Iris pigment epithelial cell (primary cell): ENCODE measurements around the gene FAM199X.

Source experiments
- DNase-seq: peaks from one replicate; pipeline ENCODE4 v3.0.0-alpha.2; 2011; ENCODE audit warnings: low read depth

FAM199X gene

DNA sequence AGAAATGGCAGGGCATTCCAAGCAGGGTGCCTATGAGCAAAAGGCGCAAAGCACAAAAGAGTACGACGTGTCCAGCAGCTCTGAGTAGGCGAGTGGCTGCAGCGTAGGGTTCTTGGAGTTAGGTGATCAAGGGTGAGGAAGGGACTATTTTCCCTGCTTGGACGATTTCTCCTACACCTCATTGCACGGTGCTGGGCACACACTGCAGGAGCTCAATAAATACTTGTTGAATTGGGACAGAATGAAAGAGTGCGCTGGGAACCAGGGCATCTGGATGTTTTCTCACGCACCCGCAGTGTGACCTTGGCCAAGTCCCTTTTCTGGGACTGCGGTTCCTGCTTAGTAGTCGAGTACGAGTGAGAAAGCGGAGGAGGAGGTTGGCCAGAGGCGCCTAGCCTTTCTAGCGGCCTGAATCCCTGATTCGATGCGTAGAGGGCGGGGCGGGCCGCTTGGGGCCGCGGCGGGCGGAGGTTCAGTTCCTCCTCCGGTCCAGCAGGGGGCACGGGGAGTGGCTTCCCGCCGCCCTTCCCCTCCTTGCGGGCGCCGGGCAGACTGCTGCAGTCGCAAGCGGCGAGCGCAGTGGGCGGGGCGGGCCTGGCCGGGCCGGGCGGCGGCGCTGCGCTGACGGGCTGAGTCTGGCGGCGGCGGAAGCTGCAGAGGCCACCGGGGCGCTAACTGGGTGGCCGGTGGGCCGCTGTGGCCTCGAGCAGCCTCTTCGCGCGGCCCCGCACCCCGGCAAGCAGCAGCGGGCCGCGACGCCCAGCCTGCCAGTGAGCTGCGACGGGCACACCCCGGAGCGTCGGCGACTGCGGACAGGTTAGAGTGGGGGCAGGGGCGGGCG, at the start of gene FAM199X:
TSS of gene FAM199X (plus strand) at position 560 of the 841 bp plus-strand sequence. CDS start 333 bp downstream, outside the sequence.
- peak; percentile 88 for DNase-seq

DNA sequence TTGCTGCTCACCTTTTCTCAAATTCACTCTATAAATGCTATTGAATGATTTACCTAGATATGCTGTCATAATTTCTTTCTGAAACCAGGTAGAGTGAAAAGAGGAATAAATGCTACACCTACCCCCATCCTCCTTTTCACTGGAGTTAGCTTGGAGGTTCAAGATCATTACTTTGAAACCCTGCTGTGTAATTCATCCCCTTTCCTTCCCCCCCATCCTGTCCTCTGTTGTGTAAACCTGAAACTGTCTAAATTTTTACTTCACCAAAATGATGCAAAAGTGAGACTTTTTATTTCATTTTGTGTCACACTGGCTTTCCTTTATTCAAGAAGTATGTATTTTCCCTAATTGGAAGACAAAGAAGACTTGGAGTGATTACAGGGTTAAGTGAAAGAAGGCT, 48.5 kb upstream of the FAM199X start:
- DNase-seq, result no peak

DNA sequence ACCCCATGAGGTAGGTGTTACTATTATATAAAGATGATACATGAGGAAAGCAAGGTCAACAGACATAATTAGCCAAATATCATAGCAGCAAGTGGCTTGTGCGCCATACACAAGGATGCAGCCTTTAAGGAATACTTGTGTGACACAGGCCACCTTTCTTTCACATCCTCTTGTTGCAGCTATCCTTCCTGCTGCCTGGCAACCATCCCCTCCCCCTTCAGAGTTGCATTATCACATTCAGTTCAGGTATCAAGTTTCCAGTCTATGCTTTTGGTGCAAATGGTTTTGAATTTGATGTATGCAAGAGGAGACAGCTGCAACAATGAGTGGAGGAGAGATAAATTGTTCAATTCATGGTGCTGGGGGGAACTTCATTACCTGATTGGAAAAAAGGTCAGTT, 47.5 kb upstream of the FAM199X start:
- peak; percentile 11 for DNase-seq

DNA sequence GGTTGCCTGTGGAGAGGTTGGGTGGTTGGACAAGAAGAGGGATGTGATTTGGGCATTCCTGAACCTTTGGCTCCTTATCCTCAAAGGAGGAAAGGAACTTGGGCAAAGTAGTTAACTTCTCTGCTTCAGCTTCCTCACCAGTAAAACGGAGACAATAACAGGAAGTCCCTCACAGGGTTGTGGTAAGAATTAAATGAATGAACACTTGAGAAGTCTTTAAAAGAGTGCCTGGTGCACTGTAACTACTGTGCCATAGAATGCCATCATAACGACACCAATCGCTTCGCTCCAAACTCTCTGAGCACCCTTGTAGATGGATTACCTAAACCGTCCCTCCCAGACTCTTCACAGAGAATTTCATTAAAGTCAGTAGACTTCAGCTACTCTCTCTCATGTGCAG, 43.4 kb upstream of the FAM199X start:
- no peak for DNase-seq

DNA sequence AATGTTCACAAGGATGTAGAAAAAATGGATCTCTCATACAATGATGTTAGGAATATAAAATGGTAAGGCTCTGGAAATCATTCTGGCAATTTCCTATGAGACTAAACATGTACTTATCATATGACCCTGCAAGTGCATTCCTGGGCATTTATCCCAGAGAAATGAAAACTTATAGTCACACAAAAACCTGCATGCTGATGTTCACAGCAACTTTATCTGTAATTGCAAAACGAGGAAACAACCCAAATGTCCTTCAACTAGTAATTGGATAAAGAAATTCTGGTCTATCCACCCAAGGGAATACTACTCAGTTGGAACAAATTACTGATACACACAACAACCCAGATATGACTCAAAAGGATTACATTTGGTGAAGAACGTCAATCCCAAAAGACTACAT, 39.4 kb upstream of the FAM199X start:
- no peak for DNase-seq

DNA sequence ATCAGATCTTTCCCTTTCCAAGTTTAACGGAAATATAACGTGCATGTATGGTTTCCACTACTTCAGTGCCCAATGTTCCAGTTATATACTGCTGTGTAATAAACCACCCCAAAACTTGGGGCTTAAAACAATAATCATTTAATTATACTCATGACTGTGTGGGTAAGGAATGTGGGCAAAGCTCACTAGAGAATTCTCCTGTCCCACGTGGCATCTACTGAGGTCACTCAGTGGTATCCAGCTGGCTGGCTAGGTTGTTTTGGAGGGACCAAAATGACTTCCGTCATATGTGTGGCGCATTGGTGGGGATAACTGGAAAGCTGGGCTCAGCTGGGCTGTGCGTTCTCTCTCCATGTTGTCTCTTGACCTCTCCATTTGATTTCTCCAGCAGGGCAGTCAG, 35.4 kb upstream of the FAM199X start:
- DNase-seq, result no peak

DNA sequence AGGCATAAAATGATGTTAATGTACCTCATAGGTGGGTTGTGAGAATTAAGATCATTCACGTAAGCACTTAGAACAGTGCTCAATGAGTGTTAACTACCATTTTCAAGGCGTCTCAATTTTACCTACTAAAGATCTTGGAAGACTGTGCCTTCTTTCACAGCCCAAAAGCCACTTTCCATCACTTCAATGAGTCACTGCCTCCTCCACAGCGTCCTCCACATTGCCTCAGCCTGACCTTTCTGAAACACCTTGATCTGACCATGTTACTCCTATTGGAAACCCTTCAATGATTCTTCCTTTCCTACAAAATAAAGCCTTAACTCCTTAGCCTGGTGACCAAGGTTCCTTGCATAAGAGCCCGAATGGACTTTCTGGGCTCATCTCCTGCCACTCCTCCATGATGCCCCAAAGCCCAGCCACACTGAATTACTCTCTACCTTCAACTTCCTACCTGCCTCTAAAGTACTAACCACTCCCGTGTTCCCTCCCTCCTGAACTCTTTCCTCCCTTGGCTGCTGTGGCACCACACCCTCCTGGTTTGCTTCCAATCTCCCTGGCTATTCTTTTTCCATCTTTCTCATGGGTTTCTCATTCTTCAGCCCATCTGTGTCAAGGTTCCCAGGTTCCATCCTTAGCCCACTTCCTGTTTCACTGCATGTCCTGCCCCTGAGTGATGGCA, 31.5 kb upstream of the FAM199X start:
- DNase-seq, result no peak

DNA sequence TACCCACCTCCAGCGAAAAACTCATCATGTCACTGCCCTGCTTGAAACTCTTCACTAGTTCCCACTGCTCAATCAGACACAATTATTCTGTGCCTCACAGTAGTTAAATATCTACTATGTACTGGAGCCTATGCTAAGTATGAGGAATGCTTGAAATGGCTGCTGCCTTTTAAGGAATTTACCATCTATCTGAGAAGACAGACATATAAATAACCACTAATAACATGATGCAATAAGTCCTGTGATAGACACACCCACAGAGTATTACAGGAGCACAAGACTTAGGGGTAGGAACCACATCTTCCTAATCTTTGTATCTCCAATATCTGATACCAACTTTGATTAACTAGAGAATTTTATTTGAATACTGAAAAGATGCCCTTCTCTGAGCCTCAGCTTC, 30.6 kb upstream of the FAM199X start:
- peak; percentile 43 for DNase-seq

DNA sequence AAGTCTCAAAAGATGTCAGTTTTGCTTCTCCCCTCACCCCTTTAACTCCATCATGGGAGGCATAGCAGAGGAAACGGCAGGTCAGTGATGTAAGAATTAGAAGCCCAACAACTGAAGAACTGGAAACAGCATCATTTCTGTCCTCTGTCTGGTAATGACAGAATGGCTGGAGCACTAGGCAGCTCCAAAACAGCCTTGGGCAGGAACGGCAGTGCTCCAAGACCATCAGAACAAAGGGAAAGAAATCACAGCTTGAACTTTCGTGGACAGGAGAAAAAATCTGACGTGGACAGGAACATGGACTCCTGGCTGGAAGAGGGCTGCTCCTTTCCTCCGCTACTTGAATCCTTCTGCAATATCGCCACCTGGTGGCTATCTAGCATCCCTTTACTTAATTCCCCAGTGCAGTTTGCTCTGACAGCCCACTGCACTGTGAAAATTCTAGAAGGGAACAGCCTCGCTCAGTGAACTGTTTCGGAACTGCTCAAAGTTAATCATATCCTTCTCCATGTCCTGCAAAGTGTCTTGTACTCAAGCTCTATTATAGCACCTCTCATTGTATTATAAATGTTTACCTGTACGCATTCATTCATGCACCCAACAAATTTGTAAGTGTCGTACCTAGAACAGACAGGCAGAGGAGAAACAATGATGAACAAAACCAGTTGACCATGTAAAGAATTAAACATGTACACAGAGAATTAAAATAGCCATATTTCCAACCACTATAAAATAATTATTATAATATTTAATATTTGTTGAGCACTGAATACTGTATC, 29.8 kb upstream of the FAM199X start:
- DNase-seq, result peak; percentile 91

DNA sequence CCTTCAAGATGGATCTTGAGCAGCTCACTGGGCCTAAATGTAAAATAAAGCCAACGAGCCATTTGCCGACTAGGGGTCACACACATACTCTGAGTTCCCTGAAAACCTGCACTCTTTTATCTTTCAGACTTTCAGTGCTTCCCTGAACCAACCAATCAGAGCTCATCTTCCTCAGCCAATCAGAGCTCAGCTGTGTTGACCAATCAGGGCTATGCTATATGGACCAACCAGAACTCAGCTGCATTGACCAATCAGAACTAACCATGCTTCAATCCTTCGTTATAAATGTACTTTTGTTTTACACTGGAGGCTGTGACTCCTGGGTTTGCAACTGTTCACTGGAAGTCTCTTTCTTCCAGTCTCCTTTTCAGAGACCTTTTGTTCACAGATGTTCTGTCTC, 28.8 kb upstream of the FAM199X start:
- DNase-seq, result peak; percentile 25

DNA sequence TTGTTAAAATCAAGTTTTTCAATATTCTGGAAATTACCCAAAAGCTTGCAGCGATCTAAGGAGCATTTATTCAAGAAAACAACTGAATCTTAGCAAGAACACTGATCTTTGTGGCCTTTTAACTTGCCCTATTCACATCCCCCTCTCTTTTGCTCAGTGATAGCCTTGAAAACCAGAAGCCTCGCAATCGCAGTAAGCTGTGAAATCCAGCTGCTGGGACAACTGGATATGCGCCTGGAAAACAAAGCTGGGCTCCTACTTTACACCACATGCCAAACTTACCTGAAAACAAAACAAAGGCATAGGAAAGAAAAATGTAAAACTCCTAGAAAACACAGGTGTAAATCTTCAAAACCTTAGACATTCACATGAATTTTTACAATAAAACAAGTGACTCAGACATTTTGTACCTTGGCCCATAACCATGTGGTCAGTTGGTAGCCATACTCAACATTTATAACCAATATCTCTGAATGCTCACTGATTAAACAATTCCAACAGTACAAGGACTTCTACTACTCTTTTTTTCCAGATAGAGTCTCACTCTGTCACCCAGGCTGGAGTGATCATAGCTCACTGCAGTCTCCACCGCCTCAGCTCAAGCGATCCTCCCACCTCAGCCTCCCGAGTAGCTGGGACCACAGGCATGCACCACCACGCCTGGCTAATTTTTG, 25.0 kb upstream of the FAM199X start:
- no peak for DNase-seq

DNA sequence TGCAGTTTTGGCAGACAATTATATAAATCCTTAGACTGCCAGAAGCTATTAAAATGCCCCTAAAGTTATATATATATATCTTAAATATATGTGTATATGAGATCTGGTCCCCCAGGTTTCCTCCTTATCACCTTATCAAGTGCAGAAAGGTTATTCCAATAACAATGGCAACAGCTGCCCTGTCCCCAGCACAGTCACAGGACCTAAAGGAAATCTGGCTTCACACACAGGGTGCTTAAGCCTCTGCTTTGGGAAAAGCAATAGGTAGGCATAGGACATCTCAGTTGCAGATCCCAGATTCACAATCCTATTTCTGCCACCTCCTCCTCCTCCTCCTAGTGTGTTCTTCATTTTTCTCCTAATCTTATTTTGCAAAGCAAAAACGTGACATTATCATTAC, 15.2 kb upstream of the FAM199X start:
- no peak for DNase-seq

DNA sequence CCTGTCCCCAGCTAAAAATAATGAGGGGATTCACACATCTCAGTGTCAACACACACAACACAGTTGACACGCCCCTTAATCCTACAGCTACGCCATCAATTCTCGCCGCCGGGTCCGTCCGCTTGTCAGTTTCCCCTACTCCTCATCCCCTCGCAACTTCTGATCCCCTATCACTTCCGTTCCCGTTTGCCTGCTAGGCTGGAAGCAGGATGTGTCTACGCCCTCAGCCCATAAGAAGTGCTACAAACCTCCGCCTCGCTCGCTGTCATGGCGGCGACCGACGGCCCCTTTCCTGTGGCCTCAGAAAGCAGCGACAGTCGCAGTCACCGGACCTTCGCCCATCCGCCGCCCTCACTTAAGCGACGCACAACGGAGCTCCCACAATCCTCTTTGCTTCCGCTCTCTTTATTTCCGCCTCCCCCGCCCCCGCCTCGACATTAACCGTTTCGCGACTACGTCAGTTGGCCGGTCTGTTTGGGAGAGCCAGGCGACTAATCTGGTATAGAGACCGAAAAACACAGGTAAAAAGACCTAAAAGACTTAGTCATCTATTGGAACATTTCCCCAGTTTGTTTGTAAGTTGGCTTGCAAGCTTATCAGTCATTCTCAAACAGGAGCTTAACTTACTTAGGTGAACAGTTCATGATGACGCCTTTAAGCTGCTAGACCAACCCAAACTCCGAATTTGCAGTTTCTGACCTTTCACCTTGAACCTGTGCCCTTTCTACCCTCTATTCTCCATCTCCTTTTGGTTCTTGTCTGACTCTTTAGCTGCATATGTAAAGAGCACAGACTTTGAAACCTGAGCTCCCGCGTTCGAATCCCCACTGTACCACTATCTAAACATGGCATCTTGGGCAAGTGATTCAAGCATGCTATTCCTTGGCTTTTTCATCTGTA, 9.4 kb upstream of the FAM199X start, which contains the start of gene SLC25A53:
TSS of gene SLC25A53 (minus strand) at position 380 of the 900 bp plus-strand sequence. CDS start 51,752 bp downstream, outside the sequence.
- DNase-seq, result peak; percentile 79

DNA sequence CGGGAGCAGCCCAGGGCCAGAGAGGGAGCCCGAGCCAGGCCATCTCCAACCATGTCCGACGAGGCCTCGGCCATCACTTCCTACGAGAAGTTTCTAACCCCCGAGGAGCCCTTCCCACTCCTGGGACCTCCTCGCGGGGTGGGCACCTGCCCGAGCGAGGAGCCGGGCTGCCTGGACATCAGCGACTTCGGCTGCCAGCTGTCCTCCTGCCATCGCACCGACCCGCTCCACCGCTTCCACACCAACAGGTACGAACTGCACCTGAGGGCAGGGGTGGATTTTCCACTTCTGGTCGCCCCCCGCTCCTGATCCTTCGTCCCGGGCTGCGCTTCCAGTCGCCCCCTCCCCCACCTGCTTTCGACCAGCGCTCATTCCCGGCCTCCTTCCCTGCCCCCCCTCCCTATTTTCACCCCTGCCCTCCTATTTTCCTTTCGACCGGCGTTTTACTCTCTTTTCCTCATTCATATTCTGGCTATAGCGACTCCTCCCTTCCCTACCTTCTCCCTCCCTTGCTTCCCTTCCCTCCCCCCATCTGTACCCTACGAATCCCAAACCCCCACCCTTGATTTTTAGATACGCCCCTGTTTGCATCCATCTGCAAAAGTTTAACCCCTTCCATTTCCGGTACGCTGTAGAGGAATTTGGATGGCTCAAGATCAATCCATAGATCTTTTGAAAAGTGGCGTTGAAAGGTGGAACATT, 633 bp downstream of the FAM199X start:
- no peak for DNase-seq

DNA sequence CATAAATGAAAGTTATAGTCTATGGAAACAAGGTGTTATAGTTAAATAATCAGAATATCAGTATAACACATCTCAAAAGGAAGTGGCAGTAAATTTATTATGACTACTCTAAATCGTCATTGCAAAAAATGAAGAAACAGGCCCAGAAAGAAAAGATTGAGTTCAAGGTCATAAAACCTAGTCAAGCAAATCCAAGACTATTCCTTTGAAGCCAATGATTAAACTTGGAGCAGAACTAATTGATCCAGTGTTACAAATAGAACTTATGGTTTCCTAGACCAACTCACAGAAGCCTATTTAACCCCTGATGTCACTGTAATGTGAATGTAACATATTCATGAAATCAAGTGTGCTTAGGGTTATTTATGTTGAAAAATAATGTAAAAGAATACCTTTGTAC, 1.9 kb downstream of the FAM199X start:
- no peak for DNase-seq

DNA sequence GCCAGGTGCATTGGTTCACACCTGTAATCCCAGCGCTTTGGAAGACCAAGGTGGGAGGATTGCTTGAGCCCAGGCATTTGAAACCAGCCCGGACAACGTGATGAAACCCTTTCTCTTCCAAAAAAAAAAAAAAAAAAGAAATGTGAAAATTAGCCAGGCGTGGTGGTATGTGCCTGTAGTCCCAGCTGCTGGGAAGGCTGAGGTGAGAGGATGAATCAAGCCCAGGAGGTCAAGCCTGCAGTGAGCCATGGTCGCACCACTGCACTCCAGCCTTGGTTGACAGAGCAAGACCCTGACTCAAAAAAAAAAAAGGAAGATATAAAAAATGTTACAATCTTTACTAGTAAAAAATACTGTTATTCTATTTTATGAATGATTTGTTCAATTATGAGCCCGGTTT, 5.9 kb downstream of the FAM199X start:
- no peak for DNase-seq

DNA sequence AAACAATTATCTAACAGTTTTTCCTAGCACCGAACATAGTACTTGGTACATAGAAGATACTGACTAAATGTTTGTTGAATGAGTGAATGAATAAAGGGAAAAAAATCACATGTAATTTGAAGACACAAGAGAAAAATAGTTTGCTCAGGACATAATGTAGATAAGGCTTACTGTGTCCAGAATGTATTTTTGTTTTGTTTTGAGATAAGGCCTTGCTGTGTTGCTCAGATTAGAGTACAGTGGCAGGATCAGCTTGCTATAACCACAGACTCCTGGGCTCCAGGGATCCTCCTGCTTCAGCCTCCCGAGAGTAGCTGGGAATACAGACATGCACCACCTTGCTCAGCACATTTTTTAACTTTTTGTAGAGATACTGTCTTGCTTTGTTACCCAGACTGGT, 6.5 kb downstream of the FAM199X start:
- DNase-seq, result no peak

DNA sequence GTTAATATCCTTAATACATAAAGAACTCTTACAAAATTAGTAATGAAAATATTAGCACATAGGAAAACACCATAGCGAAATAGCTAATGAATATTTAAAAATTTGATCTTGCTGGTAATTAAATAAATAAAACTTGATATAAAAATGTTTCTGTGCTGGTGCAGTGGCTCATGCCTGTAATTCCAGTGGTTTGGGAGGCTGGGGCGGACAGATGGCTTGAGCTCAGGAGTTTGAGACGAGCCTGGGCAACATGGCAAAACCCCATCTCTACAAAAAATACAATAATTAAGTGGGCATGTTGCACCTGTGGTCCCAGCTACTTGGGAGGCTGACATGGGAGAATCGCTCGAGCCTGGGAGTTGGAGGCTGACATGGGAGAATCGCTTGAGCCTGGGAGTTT, 7.6 kb downstream of the FAM199X start:
- no peak for DNase-seq

DNA sequence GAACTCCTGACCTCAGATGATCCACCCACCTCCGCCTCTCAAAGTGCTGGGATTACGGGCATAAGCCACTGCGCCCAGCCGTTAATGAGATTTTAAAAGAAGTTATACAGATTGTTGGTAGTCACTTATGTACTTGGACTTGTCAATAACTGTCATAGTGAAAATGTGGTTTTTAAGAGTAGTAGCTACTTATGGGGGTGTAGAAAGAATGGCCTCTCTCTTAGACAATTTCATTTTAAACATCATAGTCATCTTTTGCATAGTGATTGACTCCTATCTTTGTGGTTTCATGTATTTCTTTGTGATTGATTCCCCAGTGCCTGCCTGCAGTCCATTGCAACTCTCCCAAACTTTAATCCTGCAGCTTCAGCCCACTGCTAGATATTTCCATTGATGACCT, 17.4 kb downstream of the FAM199X start:
- no peak for DNase-seq

DNA sequence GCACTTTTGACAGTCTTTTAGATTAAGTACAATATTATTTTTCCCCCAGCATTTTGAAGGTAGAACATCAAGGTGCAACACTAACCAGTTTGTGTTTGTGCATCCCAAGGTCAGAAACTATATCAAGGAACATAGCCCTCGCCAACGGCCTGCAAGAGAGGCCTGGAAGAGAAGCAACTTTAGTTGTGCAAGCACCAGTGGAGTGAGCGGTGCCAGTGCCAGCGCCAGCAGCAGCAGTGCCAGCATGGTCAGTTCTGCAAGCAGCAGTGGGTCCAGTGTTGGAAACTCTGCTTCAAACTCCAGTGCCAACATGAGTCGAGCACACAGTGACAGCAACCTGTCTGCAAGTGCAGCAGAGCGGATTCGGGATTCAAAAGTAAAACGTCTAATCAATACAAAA, 21.7 kb downstream of the FAM199X start:
- no peak for DNase-seq
